ENCODE data around the gene BCL11A. TPM values are rescaled to one million over a fixed set of nuclear protein-coding genes. Genes with fewer than 3 reads are reported as not detected.

BCL11A gene
- total RNA-seq, 1 experiment from 2014 or later = 0.13 TPM

GRCh38 chr2:60484133-60484645, 69.3 kb downstream of the BCL11A start:
- H3K27ac ChIP-seq = peak overlapping the region; percentile 83
- peaks cover 26% of the 10 kb centered on the region for H3K4me1 ChIP-seq (replicated peaks)
- no peak overlapping the region for H3K4me3 ChIP-seq
- peak; percentile 24 to 60 for DNase-seq (ENCODE audit: low read depth in 1 of 2, low spot score in 2 of 2)
- H3K27me3 ChIP-seq (replicated peaks) = no peaks in the 10 kb centered on the region
- H3K36me3 ChIP-seq = no peaks in the 10 kb centered on the region
- H3K9me3 ChIP-seq (replicated peaks) = no peaks in the 10 kb centered on the region

- Histone ChIP-seq H3K36me3 (no peaks in the 10 kb centered on the region), H3K9me3 (replicated peaks) (no peaks in the 10 kb centered on the region), H3K27ac (peak overlapping the region; percentile 83), H3K4me1 (replicated peaks) (peaks cover 26% of the 10 kb centered on the region), H3K27me3 (replicated peaks) (no peaks in the 10 kb centered on the region), H3K4me3 (no peak overlapping the region)
- peak in 1 of 2 experiments; percentile 59 for DNase-seq (ENCODE audit: low read depth in 1 of 2, low spot score in 2 of 2)
These were observed 70.1 kb downstream of the BCL11A start for GRCh38 chr2:60483401-60483800.

GRCh38 chr2:60482222-60482621, 71.2 kb downstream of the BCL11A start:
- Histone ChIP-seq H3K27me3 (replicated peaks) (no peaks in the 10 kb centered on the region), H3K9me3 (replicated peaks) (no peaks in the 10 kb centered on the region), H3K4me3 (no peak overlapping the region), H3K36me3 (no peaks in the 10 kb centered on the region), H3K4me1 (replicated peaks) (peaks cover 26% of the 10 kb centered on the region), H3K27ac (no peak overlapping the region)
- DNase-seq (ENCODE audit: low read depth in 1 of 2, low spot score in 2 of 2) = no peak

GRCh38 chr2:60481257-60481656, 72.2 kb downstream of the BCL11A start:
- H3K4me1 ChIP-seq (replicated peaks) = peaks cover 26% of the 10 kb centered on the region
- H3K27ac ChIP-seq = no peak overlapping the region
- no peaks in the 10 kb centered on the region for H3K27me3 ChIP-seq (replicated peaks)
- H3K4me3 ChIP-seq = no peak overlapping the region
- DNase-seq (ENCODE audit: low read depth in 1 of 2, low spot score in 2 of 2) = no peak
- H3K36me3 ChIP-seq = no peaks in the 10 kb centered on the region
- H3K9me3 ChIP-seq (replicated peaks) = no peaks in the 10 kb centered on the region

- Histone ChIP-seq H3K4me3 (no peak overlapping the region), H3K27me3 (replicated peaks) (no peaks in the 10 kb centered on the region), H3K36me3 (no peaks in the 10 kb centered on the region), H3K4me1 (replicated peaks) (peaks cover 26% of the 10 kb centered on the region), H3K27ac (no peak overlapping the region), H3K9me3 (replicated peaks) (no peaks in the 10 kb centered on the region)
- DNase-seq (ENCODE audit: low read depth in 1 of 2, low spot score in 2 of 2) = no peak
These were observed 73.2 kb downstream of the BCL11A start for GRCh38 chr2:60480089-60480773.

GRCh38 chr2:60479226-60480088, 74.0 kb downstream of the BCL11A start:
- Histone ChIP-seq H3K27me3 (replicated peaks) (no peaks in the 10 kb centered on the region), H3K36me3 (no peaks in the 10 kb centered on the region), H3K4me1 (replicated peaks) (peaks cover 24% of the 10 kb centered on the region), H3K4me3 (no peak overlapping the region), H3K9me3 (replicated peaks) (no peaks in the 10 kb centered on the region), H3K27ac (no peak overlapping the region)
- no peak for DNase-seq (ENCODE audit: low read depth in 1 of 2, low spot score in 2 of 2)

- Histone ChIP-seq H3K36me3 (no peaks in the 10 kb centered on the region), H3K4me1 (replicated peaks) (peaks cover 16% of the 10 kb centered on the region), H3K4me3 (no peak overlapping the region), H3K9me3 (replicated peaks) (no peaks in the 10 kb centered on the region), H3K27ac (no peak overlapping the region), H3K27me3 (replicated peaks) (no peaks in the 10 kb centered on the region)
- no peak for DNase-seq (ENCODE audit: low read depth in 1 of 2, low spot score in 2 of 2)
These were observed 74.8 kb downstream of the BCL11A start for GRCh38 chr2:60478660-60479059.

- Histone ChIP-seq H3K36me3 (no peaks in the 10 kb centered on the region), H3K9me3 (replicated peaks) (no peaks in the 10 kb centered on the region), H3K27ac (no peak overlapping the region), H3K4me3 (no peak overlapping the region), H3K4me1 (replicated peaks) (no peaks in the 10 kb centered on the region), H3K27me3 (replicated peaks) (no peaks in the 10 kb centered on the region)
- DNase-seq (ENCODE audit: low read depth in 1 of 2, low spot score in 2 of 2) = no peak
These were observed 77.1 kb downstream of the BCL11A start for GRCh38 chr2:60476206-60476954.

- Histone ChIP-seq H3K36me3 (no peaks in the 10 kb centered on the region), H3K4me1 (replicated peaks) (no peaks in the 10 kb centered on the region), H3K27ac (no peak overlapping the region), H3K27me3 (replicated peaks) (no peaks in the 10 kb centered on the region), H3K4me3 (no peak overlapping the region), H3K9me3 (replicated peaks) (no peaks in the 10 kb centered on the region)
- no peak for DNase-seq (ENCODE audit: low read depth in 1 of 2, low spot score in 2 of 2)
These were observed 78.2 kb downstream of the BCL11A start for GRCh38 chr2:60475123-60475830.

GRCh38 chr2:60474301-60474700, 79.2 kb downstream of the BCL11A start:
- no peak for DNase-seq (ENCODE audit: low read depth in 1 of 2, low spot score in 2 of 2)
- Histone ChIP-seq H3K4me3 (no peak overlapping the region), H3K9me3 (replicated peaks) (no peaks in the 10 kb centered on the region), H3K27ac (no peak overlapping the region), H3K4me1 (replicated peaks) (no peaks in the 10 kb centered on the region), H3K27me3 (replicated peaks) (no peaks in the 10 kb centered on the region), H3K36me3 (no peaks in the 10 kb centered on the region)

- Histone ChIP-seq H3K4me1 (replicated peaks) (no peaks in the 10 kb centered on the region), H3K27me3 (replicated peaks) (no peaks in the 10 kb centered on the region), H3K9me3 (replicated peaks) (no peaks in the 10 kb centered on the region), H3K4me3 (no peak overlapping the region), H3K27ac (no peak overlapping the region), H3K36me3 (no peaks in the 10 kb centered on the region)
- DNase-seq (ENCODE audit: low read depth in 1 of 2, low spot score in 2 of 2) = no peak
These were observed 79.9 kb downstream of the BCL11A start for GRCh38 chr2:60473546-60473945.

- Histone ChIP-seq H3K4me3 (no peak overlapping the region), H3K36me3 (no peaks in the 10 kb centered on the region), H3K9me3 (replicated peaks) (no peaks in the 10 kb centered on the region), H3K27me3 (replicated peaks) (no peaks in the 10 kb centered on the region), H3K27ac (no peak overlapping the region), H3K4me1 (replicated peaks) (no peaks in the 10 kb centered on the region)
- DNase-seq (ENCODE audit: low read depth in 1 of 2, low spot score in 2 of 2) = no peak
These were observed 80.7 kb downstream of the BCL11A start for GRCh38 chr2:60472663-60473289.

GRCh38 chr2:60472041-60472440, 81.4 kb downstream of the BCL11A start:
- H3K9me3 ChIP-seq (replicated peaks) = no peaks in the 10 kb centered on the region
- no peaks in the 10 kb centered on the region for H3K36me3 ChIP-seq

More at GRCh38 chr2:60472041-60472440, 81.4 kb downstream of the BCL11A start:
- H3K4me1 ChIP-seq (replicated peaks) = no peaks in the 10 kb centered on the region
- no peak overlapping the region for H3K27ac ChIP-seq
- DNase-seq (ENCODE audit: low read depth in 1 of 2, low spot score in 2 of 2) = no peak
- no peaks in the 10 kb centered on the region for H3K27me3 ChIP-seq (replicated peaks)
- H3K4me3 ChIP-seq = no peak overlapping the region
